ENCODE data around the gene LMAN1.

Gene LMAN1

GRCh38 chr18:59343926-59344325 lies 15.1 kb downstream of the LMAN1 start:
- H3K4me1 Mint-ChIP-seq, result peaks cover 10 to 17% of the 10 kb centered on the region in 2 donors
- no peak overlapping the region for H3K27ac Mint-ChIP-seq
- no peak for ATAC-seq (replicated peaks)
- H3K36me3 Mint-ChIP-seq, result peaks cover 70 to 92% of the 10 kb centered on the region in 2 donors
- H3K9me3 Mint-ChIP-seq, result peaks cover 27 to 33% of the 10 kb centered on the region in 2 donors
- no peaks in the 10 kb centered on the region for H3K27me3 Mint-ChIP-seq
- DNase-seq, result no peak
- no peak overlapping the region for H3K4me3 Mint-ChIP-seq

DNA sequence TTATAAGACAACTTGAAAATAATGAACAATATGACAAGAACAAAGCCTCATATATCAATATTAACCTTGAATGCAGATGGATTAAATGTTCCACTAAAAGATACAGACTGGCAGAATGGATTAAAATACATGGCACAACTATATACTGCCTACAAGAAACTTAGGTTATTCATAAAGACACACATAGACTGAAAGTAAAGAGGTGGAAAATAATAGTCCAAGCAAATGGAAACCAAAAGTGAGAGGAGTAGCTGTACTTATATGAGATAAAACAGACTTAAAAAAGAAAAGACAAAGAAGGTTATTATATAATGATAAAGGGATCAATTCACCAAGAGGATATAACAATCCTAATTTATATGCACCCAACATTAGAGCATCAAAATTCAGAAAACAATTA lies 18.2 kb downstream of the LMAN1 start:
- no peak overlapping the region for H3K27ac Mint-ChIP-seq
- H3K4me3 Mint-ChIP-seq, result no peak overlapping the region
- H3K36me3 Mint-ChIP-seq, result peaks cover 85 to 94% of the 10 kb centered on the region in 2 donors
- H3K27me3 Mint-ChIP-seq, result no peaks in the 10 kb centered on the region
- H3K9me3 Mint-ChIP-seq, result peaks cover 27 to 33% of the 10 kb centered on the region in 2 donors
- no peak for ATAC-seq (replicated peaks)
- peaks cover 10 to 17% of the 10 kb centered on the region in 2 donors for H3K4me1 Mint-ChIP-seq
- DNase-seq, result no peak

GRCh38 chr18:59340312-59340711 lies 18.8 kb downstream of the LMAN1 start:
- ATAC-seq (replicated peaks) (no peak), DNase-seq (no peak)
- Mint-ChIP-seq H3K36me3 (peaks cover 84 to 94% of the 10 kb centered on the region in 2 donors), H3K4me1 (peaks cover 10 to 17% of the 10 kb centered on the region in 2 donors), H3K27me3 (no peaks in the 10 kb centered on the region), H3K9me3 (peaks cover 27 to 33% of the 10 kb centered on the region in 2 donors), H3K4me3 (no peak overlapping the region), H3K27ac (no peak overlapping the region)

- H3K27me3 Mint-ChIP-seq, result no peaks in the 10 kb centered on the region
- H3K9me3 Mint-ChIP-seq, result no peaks in the 10 kb centered on the region
- H3K4me1 Mint-ChIP-seq, result no peaks in the 10 kb centered on the region
- DNase-seq, result no peak
- no peak overlapping the region for H3K4me3 Mint-ChIP-seq
- no peak for ATAC-seq (replicated peaks)
- peaks cover 42 to 56% of the 10 kb centered on the region in 2 donors for H3K36me3 Mint-ChIP-seq
- no peak overlapping the region for H3K27ac Mint-ChIP-seq
These were observed 26.1 kb downstream of the LMAN1 start for GRCh38 chr18:59332986-59333385.

DNA sequence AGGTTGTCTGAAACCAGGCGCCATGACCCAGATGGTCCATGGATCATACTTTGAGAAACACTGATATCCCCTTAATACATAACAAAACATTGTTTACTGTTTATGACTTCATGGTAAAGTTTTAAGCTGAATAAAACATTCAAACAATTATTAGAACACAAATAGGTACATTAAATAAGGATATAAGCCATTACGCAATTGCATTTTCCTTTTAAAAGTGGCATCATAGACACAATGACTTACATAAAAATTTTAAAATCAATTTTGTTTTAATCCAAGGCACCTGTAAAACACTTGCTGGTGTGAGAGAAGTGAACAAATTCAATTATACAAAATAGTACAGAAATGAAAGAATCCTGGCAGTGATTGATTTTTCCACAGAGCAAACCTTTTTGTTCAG lies 30.4 kb downstream of the LMAN1 start:
- Mint-ChIP-seq H3K9me3 (peaks cover 0 to 2% of the 10 kb centered on the region in 2 donors), H3K4me3 (no peak overlapping the region), H3K27me3 (no peaks in the 10 kb centered on the region), H3K27ac (no peak overlapping the region), H3K36me3 (peaks cover 37 to 46% of the 10 kb centered on the region in 2 donors), H3K4me1 (no peaks in the 10 kb centered on the region)
- ATAC-seq (replicated peaks) (no peak), DNase-seq (no peak)

DNA sequence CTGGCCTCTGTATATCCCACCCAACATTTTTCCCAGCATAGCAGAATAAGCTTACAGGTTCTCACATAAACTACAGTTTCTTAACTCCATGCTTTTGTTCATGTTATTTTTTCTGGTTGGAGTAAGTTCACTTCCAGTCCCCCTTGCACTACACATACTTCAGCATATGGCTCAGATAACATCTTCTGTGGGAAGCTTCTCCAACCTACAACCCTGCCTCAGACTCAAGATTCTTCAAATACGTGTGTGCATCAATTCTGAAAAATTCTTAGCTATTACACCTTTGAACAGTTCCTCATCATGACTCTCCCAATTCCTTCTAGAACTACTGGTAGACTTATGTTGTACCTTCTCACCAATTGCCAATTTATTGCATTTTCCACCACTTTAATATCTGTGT lies 33.1 kb downstream of the LMAN1 start:
- Mint-ChIP-seq H3K27me3 (peaks cover 2% of the 10 kb centered on the region in 2 donors), H3K4me1 (no peaks in the 10 kb centered on the region), H3K27ac (no peak overlapping the region), H3K9me3 (peaks cover 0 to 2% of the 10 kb centered on the region in 2 donors), H3K36me3 (peaks cover 25 to 33% of the 10 kb centered on the region in 2 donors), H3K4me3 (no peak overlapping the region)
- ATAC-seq (replicated peaks) (no peak), DNase-seq (no peak)

- ATAC-seq (replicated peaks) (no peak), DNase-seq (no peak)
- Mint-ChIP-seq H3K36me3 (peaks cover 25 to 33% of the 10 kb centered on the region in 2 donors), H3K9me3 (peaks cover 0 to 2% of the 10 kb centered on the region in 2 donors), H3K4me3 (no peak overlapping the region), H3K4me1 (no peaks in the 10 kb centered on the region), H3K27me3 (peaks cover 11 to 13% of the 10 kb centered on the region in 2 donors), H3K27ac (no peak overlapping the region)
These were observed 34.5 kb downstream of the LMAN1 start for GRCh38 chr18:59324623-59324971.

DNA sequence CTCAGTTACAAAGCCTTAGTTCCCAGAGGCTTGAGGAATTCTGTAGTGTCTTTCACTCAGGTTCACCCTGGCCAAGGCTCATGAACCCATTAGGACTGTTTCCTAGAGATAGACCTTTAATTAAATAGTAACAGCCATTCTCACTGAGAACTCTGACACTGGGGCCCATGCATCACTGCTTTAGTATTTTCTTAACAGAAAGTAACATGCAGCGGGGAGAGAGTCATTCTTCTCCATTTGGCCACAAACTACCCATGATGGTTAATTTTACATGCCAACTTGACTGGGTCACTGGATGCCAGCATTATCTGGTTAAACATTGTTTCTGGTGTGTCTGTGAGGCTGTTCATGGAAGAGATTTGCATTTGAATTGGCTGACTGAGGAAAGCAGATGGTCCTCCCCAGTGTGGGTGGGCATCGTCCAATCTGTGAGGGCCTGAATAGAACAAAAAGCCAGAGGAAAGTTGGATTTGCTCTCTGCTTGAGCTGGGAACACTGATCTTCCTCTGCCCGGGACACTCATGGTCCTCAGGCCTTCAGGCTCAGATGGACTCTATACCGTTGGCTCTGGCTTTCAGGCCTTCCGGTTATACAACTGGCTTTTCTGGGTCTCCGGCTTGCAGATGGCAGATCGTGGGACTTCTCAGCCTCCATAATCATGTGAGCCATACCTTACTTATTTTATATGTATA lies 35.0 kb downstream of the LMAN1 start:
- Mint-ChIP-seq H3K36me3 (peaks cover 24 to 31% of the 10 kb centered on the region in 2 donors), H3K4me1 (no peaks in the 10 kb centered on the region), H3K27ac (no peak overlapping the region), H3K9me3 (peaks cover 0 to 2% of the 10 kb centered on the region in 2 donors), H3K4me3 (no peak overlapping the region), H3K27me3 (peaks cover 11 to 13% of the 10 kb centered on the region in 2 donors)
- no peak for DNase-seq
- ATAC-seq (replicated peaks), result no peak

- no peaks in the 10 kb centered on the region for H3K9me3 Mint-ChIP-seq
- H3K27ac Mint-ChIP-seq, result no peak within 1 kb of the TSS
- peaks cover 15 to 21% of the 10 kb centered on the region in 2 donors for H3K27me3 Mint-ChIP-seq
- DNase-seq (no peak), ATAC-seq (replicated peaks) (no peak)
- H3K36me3 Mint-ChIP-seq, result no peaks in the 10 kb centered on the region
- no peak within 1 kb of the TSS for H3K4me3 Mint-ChIP-seq
- H3K4me1 Mint-ChIP-seq, result no peaks in the 10 kb centered on the region
These were observed 40.5 kb downstream of the LMAN1 start, which contains the start of gene CPLX4 for GRCh38 chr18:59318460-59319050. Gene CPLX4, minus strand, starts transcription at chr18:59318649. Its CDS starts 187 bp downstream, at chr18:59318462.

- no peaks in the 10 kb centered on the region for H3K9me3 Mint-ChIP-seq
- no peaks in the 10 kb centered on the region for H3K36me3 Mint-ChIP-seq
- peaks cover 0 to 7% of the 10 kb centered on the region in 2 donors for H3K4me1 Mint-ChIP-seq
- ATAC-seq (replicated peaks) (no peak), DNase-seq (no peak)
- H3K27ac Mint-ChIP-seq, result no peak overlapping the region
- peaks cover 35 to 61% of the 10 kb centered on the region in 2 donors for H3K27me3 Mint-ChIP-seq
- no peak overlapping the region for H3K4me3 Mint-ChIP-seq
These were observed 47.4 kb downstream of the LMAN1 start for GRCh38 chr18:59311631-59312030.

DNA sequence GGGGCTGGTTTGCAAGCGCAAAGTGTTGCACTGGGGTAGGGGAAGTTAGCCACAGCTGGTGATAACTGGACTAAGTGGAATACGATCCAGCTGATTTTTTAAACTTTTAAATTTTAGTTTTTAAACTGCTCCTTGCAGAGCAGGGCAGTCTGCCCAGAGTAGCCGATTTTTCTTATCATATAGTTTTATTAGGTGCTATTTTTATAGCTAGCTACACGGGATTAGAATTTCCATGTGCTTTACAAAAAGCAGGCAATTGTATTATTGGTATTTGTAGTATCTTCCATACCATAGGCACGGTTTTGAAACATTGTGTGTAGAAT lies 50.2 kb downstream of the LMAN1 start:
- H3K36me3 Mint-ChIP-seq, result no peaks in the 10 kb centered on the region
- ATAC-seq (replicated peaks) (no peak), DNase-seq (no peak)
- peaks cover 46 to 68% of the 10 kb centered on the region in 2 donors for H3K27me3 Mint-ChIP-seq
- peaks cover 0 to 7% of the 10 kb centered on the region in 2 donors for H3K4me1 Mint-ChIP-seq
- H3K4me3 Mint-ChIP-seq, result peak overlapping the region; percentile 52 to 70
- H3K27ac Mint-ChIP-seq, result no peak overlapping the region
- no peaks in the 10 kb centered on the region for H3K9me3 Mint-ChIP-seq

- peak overlapping the region; percentile 52 to 70 for H3K4me3 Mint-ChIP-seq
- peaks cover 44 to 66% of the 10 kb centered on the region in 2 donors for H3K27me3 Mint-ChIP-seq
- peaks cover 0 to 7% of the 10 kb centered on the region in 2 donors for H3K4me1 Mint-ChIP-seq
- ATAC-seq (replicated peaks), result peak; percentile 87 to 91
- H3K9me3 Mint-ChIP-seq, result no peaks in the 10 kb centered on the region
- no peaks in the 10 kb centered on the region for H3K36me3 Mint-ChIP-seq
- peak; percentile 52 for DNase-seq
- H3K27ac Mint-ChIP-seq, result no peak overlapping the region
These were observed 50.7 kb downstream of the LMAN1 start for GRCh38 chr18:59308248-59308937.

DNA sequence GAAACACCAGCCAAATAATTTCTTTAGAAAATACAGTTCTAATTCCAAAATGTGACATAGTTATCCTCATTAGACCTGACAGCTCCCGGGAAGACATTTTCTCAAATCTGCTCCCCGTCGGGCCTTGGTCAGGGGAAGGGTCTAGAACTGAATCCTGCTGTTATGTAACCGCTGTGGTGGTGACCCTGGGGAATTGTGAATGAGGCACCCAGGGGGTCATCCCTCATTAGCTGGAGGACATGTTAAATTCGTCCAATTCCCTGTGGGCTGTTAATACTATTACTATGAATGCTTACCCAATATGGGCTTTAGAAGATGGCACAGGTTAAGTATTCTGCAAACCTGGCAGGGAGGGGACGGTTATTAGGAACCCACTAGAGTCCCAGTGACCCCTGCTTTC lies 52.4 kb downstream of the LMAN1 start:
- Mint-ChIP-seq H3K27ac (no peak overlapping the region), H3K4me3 (no peak overlapping the region), H3K36me3 (no peaks in the 10 kb centered on the region), H3K27me3 (peaks cover 38 to 55% of the 10 kb centered on the region in 2 donors), H3K4me1 (peaks cover 0 to 7% of the 10 kb centered on the region in 2 donors), H3K9me3 (no peaks in the 10 kb centered on the region)
- ATAC-seq (replicated peaks) (no peak), DNase-seq (no peak)

DNA sequence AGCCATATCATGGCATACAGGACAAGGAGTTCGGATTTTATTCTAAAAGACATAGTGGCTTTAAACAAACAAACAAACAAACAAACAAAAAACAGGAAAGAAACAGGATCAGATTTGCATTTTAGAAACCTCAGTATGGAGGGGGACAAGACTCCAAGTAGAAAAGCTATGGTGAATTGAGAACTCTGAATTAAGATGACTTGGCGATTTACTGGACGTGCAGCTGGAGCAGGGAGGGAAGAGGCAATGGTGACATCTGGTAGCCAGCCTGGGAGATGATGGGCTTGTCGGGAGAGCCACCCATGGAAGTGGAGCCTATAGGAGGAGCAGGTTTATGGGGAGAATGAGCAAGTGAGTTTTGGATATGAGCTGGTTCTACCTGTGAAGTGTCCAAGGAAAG lies 53.8 kb downstream of the LMAN1 start:
- Mint-ChIP-seq H3K4me1 (peaks cover 0 to 7% of the 10 kb centered on the region in 2 donors), H3K4me3 (no peak overlapping the region), H3K27me3 (peaks cover 34 to 42% of the 10 kb centered on the region in 2 donors), H3K36me3 (no peaks in the 10 kb centered on the region), H3K27ac (no peak overlapping the region), H3K9me3 (no peaks in the 10 kb centered on the region)
- ATAC-seq (replicated peaks) (no peak), DNase-seq (no peak)

Measured in stimulated activated naive B cell treated with anti-CD40 and anti-IgM and Interleukin-4, amounts not matched to agents 10 μg/mL and 1 μg/mL and 100 μg/mL, for 72 hours (primary cell).